Ectodermal cell (in vitro differentiated cells): ENCODE measurements around the gene DBF4.

Experiments
- H3K27ac ChIP-seq: 2 replicates; pipeline ENCODE4 v1.7.0; 2013; ENCODE audit warnings: mild to moderate bottlenecking, low read depth, low read length; ENCODE audit not compliant: insufficient read depth, poor library complexity, severe bottlenecking
- H3K27me3 ChIP-seq: 2 replicates; pipeline ENCODE4 v1.7.0; 2013; ENCODE audit warnings: mild to moderate bottlenecking, low read length; ENCODE audit not compliant: insufficient read depth, control insufficient read depth, poor library complexity, severe bottlenecking
- H3K36me3 ChIP-seq: one replicate; pipeline ENCODE4 v1.7.0; 2013; ENCODE audit warnings: low read length; ENCODE audit not compliant: control insufficient read depth, insufficient read depth
- H3K4me1 ChIP-seq: one replicate; pipeline ENCODE4 v1.7.0; 2013; ENCODE audit warnings: low read length; ENCODE audit not compliant: control insufficient read depth, insufficient read depth
- H3K4me3 ChIP-seq: 2 replicates; pipeline ENCODE4 v1.7.0; 2013; ENCODE audit warnings: low read depth, low read length, control low read depth; ENCODE audit not compliant: insufficient read depth
- H3K9me3 ChIP-seq: 2 replicates; pipeline ENCODE4 v1.7.0; 2013; ENCODE audit warnings: mild to moderate bottlenecking, low read length, moderate library complexity; ENCODE audit not compliant: control insufficient read depth

DBF4 gene

GRCh38 chr7:87948371-87948770 is 72.1 kb downstream of the DBF4 start:
- H3K9me3 ChIP-seq: no peaks in the 10 kb centered on the region
- H3K27ac ChIP-seq: no peak overlapping the region
- H3K36me3 ChIP-seq: no peaks in the 10 kb centered on the region
- no peak overlapping the region for H3K4me3 ChIP-seq
- H3K27me3 ChIP-seq: no peaks in the 10 kb centered on the region
- H3K4me1 ChIP-seq: no peaks in the 10 kb centered on the region
